AG04449 (cell line): Measurements from ENCODE around the gene UBTF.

Source experiments
- CTCF ChIA-PET: fragments of 350-600 bp; formaldehyde crosslinking; extraction: SDS; loops from one replicate; lab custom pipeline; 2021; ENCODE audit warnings: antibody characterized with exemption; lab: Yijun Ruan, JAX
- POLR2A ChIA-PET: fragments of 400-600, 350-600 bp; formaldehyde crosslinking; extraction: SDS; loops from one replicate; lab custom pipeline; 2020; ENCODE audit warnings: antibody characterized with exemption, inconsistent platforms; lab: Yijun Ruan, JAX
- DNase-seq: peaks from one replicate; pipeline ENCODE4 v3.0.0-alpha.2; 2010; ENCODE audit warnings: low read depth, low spot score
- H3K4me3 ChIP-seq: 2 replicates; pipeline ENCODE4 v1.5.1; 2011; ENCODE audit warnings: low read depth, mild to moderate bottlenecking, control low read depth, low read length
- TF ChIP-seq, protein P1 (sequence below): IDR thresholded peaks from one replicate; pipeline ENCODE4 v1.5.1; 2011; ENCODE audit warnings: mild to moderate bottlenecking, moderate library complexity, low read length, control low read depth, inconsistent platforms; ENCODE audit not compliant: insufficient read depth; ENCODE audit errors: missing control alignments

UBTF gene

DNA sequence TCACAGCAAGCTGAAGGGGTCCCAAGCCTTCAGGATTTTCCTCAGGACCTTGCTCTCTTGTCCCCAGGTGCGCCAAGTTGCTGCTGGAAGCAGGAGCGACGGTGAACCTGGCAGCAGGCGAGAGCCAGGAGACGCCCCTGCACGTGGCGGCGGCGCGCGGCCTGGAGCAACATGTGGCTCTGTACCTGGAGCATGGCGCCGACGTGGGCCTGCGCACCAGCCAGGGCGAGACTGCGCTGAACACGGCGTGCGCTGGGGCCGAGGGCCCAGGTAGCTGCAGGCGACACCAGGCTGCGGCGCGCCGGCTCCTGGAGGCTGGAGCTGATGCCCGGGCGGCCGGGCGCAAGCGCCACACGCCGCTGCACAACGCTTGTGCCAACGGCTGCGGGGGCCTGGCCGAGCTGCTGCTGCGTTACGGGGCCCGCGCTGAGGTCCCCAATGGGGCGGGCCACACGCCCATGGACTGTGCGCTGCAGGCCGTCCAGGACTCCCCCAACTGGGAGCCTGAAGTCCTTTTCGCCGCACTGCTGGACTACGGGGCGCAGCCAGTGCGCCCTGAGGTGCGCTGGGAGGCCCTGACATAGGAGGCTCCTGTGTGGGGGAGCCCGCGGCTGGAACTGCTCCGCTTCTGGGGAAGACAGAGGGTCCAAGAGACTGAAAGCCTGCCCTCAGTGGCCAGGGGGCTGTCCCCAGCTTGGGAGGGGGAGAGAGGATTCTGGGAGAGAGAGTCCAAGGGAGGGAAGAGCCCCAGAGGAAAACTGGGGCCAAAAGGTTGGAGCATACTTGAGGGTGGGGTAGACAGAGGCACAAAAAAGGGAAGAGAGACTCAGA lies 42.6 kb downstream of the UBTF start:
- CTCF ChIA-PET, result interaction anchor here (1.2 to 2.1 kb wide), 2 partner anchors 8 to 9 kb away, joined by 5 to 10 read pairs; no protein-coding TSS in a partner anchor
- DNase-seq, result no peak
- TF ChIP-seq, protein P1, sequence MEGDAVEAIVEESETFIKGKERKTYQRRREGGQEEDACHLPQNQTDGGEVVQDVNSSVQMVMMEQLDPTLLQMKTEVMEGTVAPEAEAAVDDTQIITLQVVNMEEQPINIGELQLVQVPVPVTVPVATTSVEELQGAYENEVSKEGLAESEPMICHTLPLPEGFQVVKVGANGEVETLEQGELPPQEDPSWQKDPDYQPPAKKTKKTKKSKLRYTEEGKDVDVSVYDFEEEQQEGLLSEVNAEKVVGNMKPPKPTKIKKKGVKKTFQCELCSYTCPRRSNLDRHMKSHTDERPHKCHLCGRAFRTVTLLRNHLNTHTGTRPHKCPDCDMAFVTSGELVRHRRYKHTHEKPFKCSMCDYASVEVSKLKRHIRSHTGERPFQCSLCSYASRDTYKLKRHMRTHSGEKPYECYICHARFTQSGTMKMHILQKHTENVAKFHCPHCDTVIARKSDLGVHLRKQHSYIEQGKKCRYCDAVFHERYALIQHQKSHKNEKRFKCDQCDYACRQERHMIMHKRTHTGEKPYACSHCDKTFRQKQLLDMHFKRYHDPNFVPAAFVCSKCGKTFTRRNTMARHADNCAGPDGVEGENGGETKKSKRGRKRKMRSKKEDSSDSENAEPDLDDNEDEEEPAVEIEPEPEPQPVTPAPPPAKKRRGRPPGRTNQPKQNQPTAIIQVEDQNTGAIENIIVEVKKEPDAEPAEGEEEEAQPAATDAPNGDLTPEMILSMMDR, result no peak
- POLR2A ChIA-PET, result no interaction called here
- no peak overlapping the region for H3K4me3 ChIP-seq

DNA sequence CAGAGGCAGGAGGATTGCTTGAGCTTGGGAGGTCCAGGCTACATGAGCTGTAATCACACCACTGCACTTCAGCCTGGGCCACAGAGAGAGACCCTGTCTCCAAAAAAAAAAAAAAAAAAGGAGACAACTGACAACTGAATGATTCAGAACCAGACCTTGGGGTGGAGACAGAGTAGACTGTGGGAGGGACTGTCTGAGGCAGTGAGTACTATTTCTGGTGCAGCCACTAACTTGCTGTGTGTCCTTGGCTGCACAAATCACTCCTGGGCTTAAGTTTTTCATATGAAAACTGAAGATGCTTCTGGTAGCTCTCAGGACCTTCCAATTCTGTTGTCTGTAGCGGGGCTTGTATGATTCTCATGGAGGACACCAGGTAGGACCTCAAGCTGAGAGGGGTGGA lies 43.2 kb downstream of the UBTF start:
- no peak overlapping the region for H3K4me3 ChIP-seq
- ChIA-PET POLR2A (interaction anchor here (0.6 kb wide), 1 partner anchor 157 kb away, joined by 3 read pairs; no protein-coding TSS in a partner anchor), CTCF (interaction anchor here (1.2 to 2.1 kb wide), 2 partner anchors 8 to 9 kb away, joined by 5 to 10 read pairs; no protein-coding TSS in a partner anchor)
- no peak for DNase-seq
- TF ChIP-seq, protein P1, result no peak

DNA sequence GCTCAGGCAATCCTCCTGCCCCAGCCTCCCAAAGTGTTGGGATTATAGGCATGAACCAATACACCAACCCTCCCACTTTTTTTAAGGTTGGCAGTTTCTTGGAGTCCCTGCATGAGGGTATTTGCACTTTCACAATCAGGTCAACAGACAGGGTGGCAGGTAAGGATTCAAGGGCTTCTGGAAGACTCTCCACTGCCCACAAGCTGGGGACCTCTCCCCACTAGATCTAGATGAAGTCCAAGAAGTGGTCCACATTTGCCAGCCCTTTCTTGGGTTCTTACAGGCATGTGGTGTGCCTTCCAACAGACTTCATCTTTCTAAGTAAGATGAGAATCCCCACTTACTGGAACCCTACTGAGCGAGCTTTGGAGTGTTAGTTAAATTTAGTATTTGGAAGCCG lies 45.0 kb downstream of the UBTF start:
- ChIA-PET POLR2A (no interaction called here), CTCF (interaction anchor here (1.3 kb wide), 1 partner anchor 35 kb away, joined by 3 read pairs; no protein-coding TSS in a partner anchor)
- TF ChIP-seq, protein P1, result no peak
- no peak for DNase-seq
- no peak overlapping the region for H3K4me3 ChIP-seq

DNA sequence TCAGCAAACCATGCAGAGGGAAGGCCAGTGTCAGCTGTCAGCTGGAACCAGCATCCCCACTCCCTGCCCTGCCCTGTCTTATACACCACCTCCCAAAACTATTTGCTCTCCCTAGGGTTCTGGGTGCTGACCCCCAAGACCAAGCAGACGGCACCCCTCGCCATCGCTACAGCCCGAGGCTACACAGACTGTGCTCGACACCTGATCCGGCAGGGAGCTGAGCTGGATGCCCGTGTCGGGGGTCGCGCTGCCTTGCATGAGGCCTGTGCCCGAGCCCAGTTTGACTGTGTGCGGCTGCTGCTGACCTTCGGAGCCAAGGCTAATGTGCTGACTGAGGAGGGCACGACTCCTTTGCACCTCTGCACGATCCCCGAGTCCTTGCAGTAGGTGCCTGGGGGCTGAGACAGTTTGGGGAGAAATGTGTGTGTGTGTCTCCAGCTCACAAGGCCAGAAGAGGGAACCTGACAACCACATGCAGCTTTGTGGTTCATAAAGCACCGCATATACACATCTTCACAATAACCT lies 47.5 kb downstream of the UBTF start:
- DNase-seq, result no peak
- no peak overlapping the region for H3K4me3 ChIP-seq
- ChIA-PET POLR2A (interaction anchor here (1.0 to 1.1 kb wide), 2 partner anchors 14 to 64 kb away, joined by 3 to 4 read pairs; partner anchors contain the start of gene TMUB2), CTCF (interaction anchor here (1.6 to 7.8 kb wide), 4 partner anchors 14 to 228 kb away, joined by 3 to 74 read pairs (median 8); partner anchors contain the start of gene PPY)
- TF ChIP-seq, protein P1, result no peak

DNA sequence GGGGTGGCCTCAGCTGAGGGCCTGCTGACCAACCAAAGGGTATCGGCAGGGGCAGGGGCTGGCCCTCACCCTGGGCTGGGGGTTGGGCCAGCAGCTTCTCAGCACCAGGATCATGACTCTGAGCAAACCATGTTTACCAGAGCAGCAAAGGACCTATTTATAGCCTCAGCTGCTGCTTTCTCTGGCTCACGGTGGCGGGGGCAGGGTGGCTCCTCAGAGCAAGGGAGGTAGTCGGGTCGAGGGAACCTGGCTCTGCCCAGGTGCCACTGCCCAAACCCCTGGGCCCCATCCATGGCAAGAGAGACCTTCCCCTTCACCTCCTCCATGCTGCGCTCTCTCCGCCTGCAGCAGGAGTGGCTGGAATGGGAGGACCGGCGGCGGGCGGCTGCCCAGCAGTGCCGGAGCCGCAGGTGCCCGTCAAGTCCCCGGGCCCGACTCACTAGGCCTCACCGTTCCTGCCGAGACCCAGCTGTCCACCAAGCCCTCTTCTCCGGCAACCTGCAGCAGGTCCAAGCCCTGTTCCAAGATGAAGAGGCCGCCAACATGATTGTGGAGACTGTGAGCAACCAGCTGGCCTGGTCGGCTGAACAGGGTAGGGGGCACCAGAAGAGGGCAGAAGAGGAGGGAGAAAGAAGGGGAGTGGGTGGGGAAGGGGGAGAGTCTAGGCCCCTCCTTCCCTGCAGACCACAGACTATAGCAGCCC lies 48.8 kb downstream of the UBTF start, which contains the start of gene ASB16:
Gene ASB16, plus strand, starts transcription at position 206 of the 703 bp plus-strand sequence. Its CDS starts 86 bp downstream, at position 292.
- no peak within 1 kb of the TSS for H3K4me3 ChIP-seq
- TF ChIP-seq, protein P1, result no peak
- POLR2A ChIA-PET, result interaction anchor here (1.6 kb wide), 1 partner anchor 16 kb away, joined by 5 read pairs; the partner anchor contains the start of gene TMUB2

More for the DNA sequence above, 48.8 kb downstream of the UBTF start, which contains the start of gene ASB16:
- DNase-seq, result no peak
- CTCF ChIA-PET, result interaction anchor here (0.9 to 7.8 kb wide), 10 partner anchors 9 to 292 kb away, joined by 3 to 74 read pairs (median 6); partner anchors contain the start of genes PPY and TMUB2
